H1 (cell line): ENCODE measurements around the gene ELAPOR2. TPM values are rescaled to one million over a fixed set of nuclear protein-coding genes. Genes with fewer than 3 reads are reported as not detected.
"Not testable (repeated sequence)": the region's sequence is repeated elsewhere in the genome, so short reads cannot be mapped to it uniquely, and the experiment has no call there.

Experiments
- CTCF ChIA-PET: fragments of 300-600 bp; sonication (Branson Sonifier 250); formaldehyde crosslinking; loops from one replicate; lab custom pipeline; 2021; ENCODE audit not compliant: partially characterized antibody; lab: Charles Lee
- POLR2A ChIA-PET: fragments of 300-600 bp; sonication (Branson Sonifier 250); formaldehyde crosslinking; loops from one replicate; lab custom pipeline; 2021; ENCODE audit warnings: inconsistent platforms; ENCODE audit not compliant: partially characterized antibody; lab: Charles Lee
- DNase-seq, 2 experiments: peaks; one replicate each; pipeline versions ENCODE4 v3.0.0 to v3.0.0-alpha.2; 2010 to 2022; ENCODE audit warnings: low spot score in 2 of 2, low read depth in 1 of 2, mixed read lengths in 1 of 2
- FAIRE-seq: peaks from 2 replicates; lab custom pipeline; 2011; peaks lifted over from hg19 to GRCh38; lab: Jason Lieb, UNC
- H2AFZ ChIP-seq: 2 replicates; pipeline ENCODE4 v1.8.1; 2012; ENCODE audit warnings: low read length, inconsistent platforms
- H2AK5ac ChIP-seq: 2 replicates; pipeline ENCODE4 v1.6.1; 2013; ENCODE audit warnings: low read depth, low read length
- H2BK120ac ChIP-seq: replicated peaks from 2 replicates; pipeline ENCODE3; 2013; ENCODE audit warnings: low read depth, low read length, inconsistent platforms
- H2BK12ac ChIP-seq: 2 replicates; pipeline ENCODE4 v1.6.1; 2013; ENCODE audit warnings: low read depth, low read length
- H2BK15ac ChIP-seq: 2 replicates; pipeline ENCODE4 v1.6.1; 2013; ENCODE audit warnings: low read length
- H2BK20ac ChIP-seq: 2 replicates; pipeline ENCODE4 v1.6.1; 2013; ENCODE audit warnings: low read length
- H2BK5ac ChIP-seq: 2 replicates; pipeline ENCODE4 v1.6.1; 2013; ENCODE audit warnings: low read depth, low read length
- H3K14ac ChIP-seq: 2 replicates; pipeline ENCODE4 v1.6.1; 2013; ENCODE audit warnings: inconsistent platforms; ENCODE audit not compliant: insufficient read length
- H3K18ac ChIP-seq: 2 replicates; pipeline ENCODE4 v1.6.1; 2013; ENCODE audit warnings: low read length; ENCODE audit errors: extremely low read depth
- H3K23ac ChIP-seq: 2 replicates; pipeline ENCODE4 v1.6.1; 2013; ENCODE audit warnings: inconsistent platforms; ENCODE audit not compliant: insufficient read length
- H3K23me2 ChIP-seq: 2 replicates; pipeline ENCODE4 v1.6.1; 2013; ENCODE audit warnings: low read depth, low read length
- H3K27ac ChIP-seq: 2 replicates; pipeline ENCODE4 v1.6.1; 2011; ENCODE audit warnings: low read depth, low read length, inconsistent platforms
- H3K27me3 ChIP-seq, 4 experiments: replicated peaks in 1 of 4; 1 replicate in 1 of 4; 2 replicates in 3 of 4; pipeline versions ENCODE4 v1.6.1 to v1.8.1; 2011 to 2013; ENCODE audit warnings: low read length in 3 of 4, mild to moderate bottlenecking in 3 of 4, inconsistent platforms in 2 of 4, mixed read lengths in 2 of 4, moderate library complexity in 1 of 4; ENCODE audit not compliant: control insufficient read depth in 3 of 4, insufficient read depth in 3 of 4; ENCODE audit errors: extremely low read depth in 1 of 4
- H3K36me3 ChIP-seq, 4 experiments: 2 replicates each; pipeline versions ENCODE4 v1.6.1 to v1.8.1; 2011 to 2013; ENCODE audit warnings: mild to moderate bottlenecking in 4 of 4, low read length in 3 of 4, moderate library complexity in 2 of 4, control low read depth in 1 of 4, inconsistent platforms in 1 of 4; ENCODE audit not compliant: insufficient read depth in 4 of 4, control insufficient read depth in 2 of 4
- H3K4ac ChIP-seq: replicated peaks from 2 replicates; pipeline ENCODE3; 2013; ENCODE audit warnings: low read length, low read depth, mixed read lengths, inconsistent platforms; ENCODE audit not compliant: insufficient read length
- H3K4me1 ChIP-seq, 4 experiments: replicated peaks in 1 of 4; 1 replicate in 1 of 4; 2 replicates in 3 of 4; pipeline versions ENCODE4 v1.6.1 to v1.8.1; 2011 to 2013; ENCODE audit warnings: low read length in 3 of 4, inconsistent platforms in 2 of 4, mixed read lengths in 1 of 4; ENCODE audit not compliant: insufficient read depth in 4 of 4, control insufficient read depth in 3 of 4
- H3K4me2 ChIP-seq, 2 experiments: 2 replicates each; pipeline versions ENCODE4 v1.6.1 to v1.8.1; 2011 to 2013; ENCODE audit warnings: low read depth in 2 of 2, low read length in 2 of 2, control low read depth in 1 of 2, inconsistent platforms in 1 of 2, mild to moderate bottlenecking in 1 of 2; ENCODE audit not compliant: insufficient read depth in 1 of 2
- H3K4me3 ChIP-seq, 4 experiments: fragments of 200-600, 300-600 bp in 1 of 4; sonication (generic), shearing (Covaris generic), sonication (Bioruptor Twin) in 1 of 4; 2 replicates each; pipeline versions ENCODE4 v1.5.1 to v1.8.1; 2011 to 2016; ENCODE audit warnings: low read length in 4 of 4, low read depth in 3 of 4, control low read depth in 2 of 4, inconsistent platforms in 2 of 4, mild to moderate bottlenecking in 2 of 4, mixed read lengths in 1 of 4, moderate library complexity in 1 of 4; ENCODE audit not compliant: insufficient read depth in 2 of 4; ENCODE audit errors: extremely low read depth in 1 of 4
- H3K56ac ChIP-seq: replicated peaks from 2 replicates; pipeline ENCODE3; 2013; ENCODE audit warnings: low read depth, mild to moderate bottlenecking, mixed read lengths, low read length, inconsistent platforms; ENCODE audit not compliant: insufficient read length
- H3K79me1 ChIP-seq: 2 replicates; pipeline ENCODE4 v1.6.1; 2013; ENCODE audit warnings: low read depth, low read length, control low read depth
- H3K79me2 ChIP-seq, 2 experiments: 2 replicates each; pipeline versions ENCODE4 v1.6.1 to v1.8.1; 2012 to 2013; ENCODE audit warnings: low read length in 2 of 2, mild to moderate bottlenecking in 2 of 2, inconsistent platforms in 1 of 2; ENCODE audit not compliant: insufficient read depth in 2 of 2, control insufficient read depth in 1 of 2
- H3K9ac ChIP-seq, 4 experiments: replicated peaks in 1 of 4; 1 replicate in 1 of 4; 2 replicates in 3 of 4; pipeline versions ENCODE4 v1.6.1 to v1.8.1; 2011 to 2013; ENCODE audit warnings: low read depth in 3 of 4, low read length in 3 of 4, control low read depth in 2 of 4, mild to moderate bottlenecking in 2 of 4, moderate library complexity in 2 of 4, inconsistent platforms in 1 of 4; ENCODE audit errors: extremely low read depth in 1 of 4
- H3K9me3 ChIP-seq, 2 experiments: 2 replicates each; pipeline versions ENCODE4 v1.6.1 to v1.8.1; 2012 to 2013; ENCODE audit warnings: mild to moderate bottlenecking in 2 of 2, moderate library complexity in 2 of 2, control low read depth in 1 of 2, inconsistent platforms in 1 of 2, low read depth in 1 of 2, low read length in 1 of 2, mixed read lengths in 1 of 2; ENCODE audit not compliant: insufficient read depth in 2 of 2
- H4K20me1 ChIP-seq, 2 experiments: replicated peaks in 1 of 2; 2 replicates each; pipeline versions ENCODE3 to v1.8.1; 2011 to 2013; ENCODE audit warnings: inconsistent platforms in 2 of 2, low read length in 2 of 2, mild to moderate bottlenecking in 1 of 2; ENCODE audit not compliant: insufficient read depth in 2 of 2, control insufficient read depth in 1 of 2
- H4K5ac ChIP-seq: 2 replicates; pipeline ENCODE4 v1.6.1; 2013; ENCODE audit warnings: low read length, low read depth, mixed read lengths, inconsistent platforms; ENCODE audit not compliant: insufficient read length
- H4K8ac ChIP-seq: 2 replicates; pipeline ENCODE4 v1.8.0; 2013; ENCODE audit warnings: mild to moderate bottlenecking, moderate library complexity, low read length, inconsistent platforms; ENCODE audit not compliant: insufficient read depth; ENCODE audit errors: extremely low read depth
- H4K91ac ChIP-seq: replicated peaks from 2 replicates; pipeline ENCODE3; 2013; ENCODE audit warnings: low read length, mixed read lengths, inconsistent platforms; ENCODE audit not compliant: insufficient read length
- WGBS, 2 experiments: shearing (Covaris generic) in 1 of 2; methylation state at CpG; one replicate each; pipeline versions ENCODE4 v1.1.6 to v1.1.7; 2013 to 2015; ENCODE audit warnings: low lambda C conversion rate in 2 of 2, mixed read lengths in 2 of 2, inconsistent platforms in 1 of 2, low coverage in 1 of 2, missing lambda C conversion rate in 1 of 2; ENCODE audit not compliant: insufficient replicate concordance in 2 of 2, insufficient coverage in 1 of 2, insufficient read length in 1 of 2; ENCODE audit errors: extremely low coverage in 1 of 2, missing lambda C conversion rate in 1 of 2; 5-methylcytosine and 5-hydroxymethylcytosine counted together
- polyA plus RNA-seq, 7 experiments: library from polyadenylated mRNA; depleted of rRNA in 3 of 7; stranded (reverse) in 5 of 7; unstranded in 2 of 7; fragments of >200 nt in 5 of 7; fragments of 200-250 nt in 2 of 7; gene quantifications; 1 replicate in 5 of 7; 2 replicates in 1 of 7; 4 replicates in 1 of 7; pipeline versions ENCODE4 v1.2.1 to v1.2.3, GENCODE V29; 2011 to 2013; ENCODE audit warnings: missing spikeins in 2 of 7, mixed read lengths in 2 of 7
- total RNA-seq: library from RNA; stranded (reverse); fragmentation: NEBNext Ultra II Directional; extraction: Animal tissue kit (Norgen Biotek cat#: 25700); gene quantifications from 2 replicates; pipeline ENCODE4 v1.2.1, GENCODE V29; 2021

The ELAPOR2 gene
- total and polyA plus RNA-seq, 2 of the 8 experiments (the other 6 are each of a cell fraction or from before 2014, with no cell fraction given), result 12.9 to 32.9 TPM

DNA sequence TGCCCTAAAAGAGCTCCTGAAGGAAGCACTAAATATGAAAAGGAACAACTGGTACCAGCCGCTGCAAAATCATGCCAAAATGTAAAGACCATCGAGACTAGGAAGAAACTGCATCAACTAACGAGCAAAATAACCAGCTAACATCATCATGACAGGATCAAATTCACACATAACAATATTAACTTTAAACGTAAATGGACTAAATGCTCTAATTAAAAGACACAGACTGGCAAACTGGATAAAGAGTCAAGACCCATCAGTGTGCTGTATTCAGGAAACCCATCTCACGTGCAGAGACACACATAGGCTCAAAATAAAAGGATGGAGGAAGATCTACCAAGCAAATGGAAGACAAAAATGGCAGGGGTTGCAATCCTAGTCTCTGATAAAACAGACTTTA lies 17.9 kb downstream of the ELAPOR2 start:
- H3K14ac ChIP-seq, H3K4ac ChIP-seq, H4K8ac ChIP-seq, CTCF ChIA-PET, H3K9ac ChIP-seq, H3K4me1 ChIP-seq, H3K23ac ChIP-seq, DNase-seq, H2BK20ac ChIP-seq, H3K9me3 ChIP-seq, H4K5ac ChIP-seq, H3K18ac ChIP-seq, FAIRE-seq, H2AK5ac ChIP-seq, H3K4me2 ChIP-seq, H2BK120ac ChIP-seq, H3K23me2 ChIP-seq, H4K91ac ChIP-seq, H2BK15ac ChIP-seq, H2AFZ ChIP-seq, H3K4me3 ChIP-seq, H4K20me1 ChIP-seq, H3K36me3 ChIP-seq, POLR2A ChIA-PET, H3K79me1 ChIP-seq, H3K56ac ChIP-seq, H2BK5ac ChIP-seq, H3K27ac ChIP-seq, H2BK12ac ChIP-seq, H3K27me3 ChIP-seq: not testable (repeated sequence)
- 82% methylated on average over 5 of the region's 5 CpGs; no CpG with 5 or more reads in 1 of the 2 experiments for WGBS, 2 experiments
- H3K79me2 ChIP-seq, result peaks cover 6 to 30% of the 10 kb centered on the region in 2 experiments
